GM19455 (cell line): ENCODE data around the gene WDR90.

Experiments used
- ATAC-seq: cut with Tn5 transposase; IDR thresholded peaks from one replicate; pipeline ENCODE4 v1.9.1; 2021; ENCODE audit not compliant: unreplicated experiment

The WDR90 gene

DNA sequence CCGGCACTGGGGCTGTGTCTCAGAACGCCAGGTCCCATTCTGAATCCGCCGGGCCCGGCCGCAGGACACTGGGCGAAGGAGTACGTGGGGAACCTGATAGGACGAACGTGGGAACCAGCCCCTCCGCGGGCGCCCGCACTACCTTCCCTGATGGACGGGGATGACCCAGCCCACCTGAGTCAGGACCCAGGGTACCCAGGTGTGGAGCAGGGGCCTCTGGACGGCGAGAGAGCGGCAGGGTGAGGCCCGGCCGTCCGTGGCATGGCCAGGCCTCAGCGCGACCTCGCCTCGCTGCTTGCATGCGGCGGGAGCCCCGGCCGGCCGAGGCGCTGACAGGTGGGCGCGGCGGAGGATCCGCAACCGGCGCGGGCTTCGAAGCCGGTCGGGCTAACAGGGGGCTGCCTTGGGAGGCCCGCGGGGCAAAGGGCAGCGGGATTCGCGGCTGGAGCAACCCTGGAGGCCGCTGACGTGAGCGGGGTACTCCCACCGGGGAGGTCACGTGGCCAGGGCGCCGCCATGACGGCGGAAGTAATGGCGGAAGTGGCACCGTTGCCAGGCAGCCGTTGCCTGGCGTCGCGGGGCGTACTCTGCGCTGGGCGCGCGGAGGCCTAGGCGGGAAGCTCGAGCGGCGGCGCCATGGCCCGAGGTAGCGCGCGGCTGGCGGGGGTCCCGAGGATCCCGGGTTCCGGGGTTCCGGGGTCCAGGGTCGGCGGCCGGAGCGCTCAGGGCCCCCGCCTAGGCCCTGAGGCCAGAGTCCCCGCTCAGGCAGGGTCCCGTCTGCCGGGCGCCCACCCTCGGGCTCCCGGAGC lies at the start of gene WDR90:
WDR90 (plus strand) TSS at position 585 of the 809 bp plus-strand sequence; CDS start at position 637, 52 bp downstream.
- ATAC-seq = peak; percentile 68

DNA sequence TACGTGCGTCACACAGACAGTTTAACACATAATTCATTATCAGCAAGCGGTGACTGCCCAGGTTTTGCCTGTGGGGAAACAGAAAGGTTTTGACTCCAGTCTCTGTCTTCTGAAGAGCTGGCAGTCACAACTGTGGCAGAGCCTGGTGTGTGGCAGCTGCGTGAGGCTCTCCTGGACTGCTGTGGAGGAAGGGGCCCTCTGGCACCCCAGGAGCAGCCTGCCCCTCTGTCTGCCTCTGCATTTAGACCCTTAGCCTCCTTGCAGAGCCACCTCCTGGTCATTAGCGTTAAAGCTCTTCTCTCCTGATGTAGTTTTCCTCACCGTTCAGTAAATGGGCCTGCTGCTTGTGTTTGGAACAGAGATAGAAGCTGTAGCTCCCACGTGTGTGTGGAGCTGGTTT lies 48.4 kb upstream of the WDR90 start:
- no peak for ATAC-seq

DNA sequence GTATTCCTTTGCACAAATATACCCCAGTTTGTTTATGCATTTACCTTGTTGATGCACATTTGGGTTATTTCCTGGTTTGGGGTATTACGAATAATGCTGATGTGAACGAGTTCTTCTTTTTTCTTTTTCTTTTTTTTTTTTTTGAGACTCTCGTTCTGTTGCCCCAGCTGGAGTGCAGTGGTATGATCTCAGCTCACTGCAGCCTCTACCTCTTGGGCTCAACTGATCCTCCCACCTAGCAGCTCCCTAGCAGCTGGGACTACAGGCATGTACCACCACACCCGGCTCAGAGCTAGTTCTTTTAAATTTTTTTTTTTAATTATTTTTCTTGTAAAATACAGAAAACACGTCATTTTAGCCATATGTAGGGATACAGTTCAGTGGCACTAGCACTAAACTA lies 45.2 kb upstream of the WDR90 start:
- no peak for ATAC-seq

DNA sequence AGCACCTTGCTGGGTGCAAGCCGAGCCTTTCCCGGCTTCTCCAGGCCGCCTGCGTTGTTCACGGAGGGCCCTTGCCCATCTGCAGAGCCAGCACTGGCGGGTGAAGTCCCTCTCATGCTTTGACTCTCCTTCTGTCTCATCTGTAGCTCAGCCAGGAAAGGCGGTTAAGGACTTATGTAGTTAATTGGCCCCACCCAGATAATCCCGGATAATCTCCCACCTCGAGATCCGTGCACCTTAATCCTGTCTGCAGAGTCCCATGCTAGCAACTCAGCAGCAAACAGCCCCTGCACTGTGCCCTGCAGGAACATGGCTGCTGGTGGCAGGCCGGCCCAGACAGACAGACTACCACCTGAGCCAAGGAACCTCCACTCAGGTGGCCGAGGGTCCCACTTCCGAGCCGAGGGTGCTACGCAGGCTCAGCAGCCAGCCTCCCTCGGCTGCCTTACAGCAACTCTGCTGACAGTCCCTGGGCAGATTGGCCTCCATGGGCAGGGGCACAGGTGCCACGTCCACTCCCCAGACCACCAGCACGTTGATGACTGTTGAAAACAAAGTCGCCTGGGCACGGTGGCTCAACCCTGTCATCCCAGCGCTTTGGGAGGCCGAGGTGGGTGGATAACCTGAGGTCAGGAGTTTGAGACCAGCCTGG lies 42.4 kb upstream of the WDR90 start:
- ATAC-seq = no peak

DNA sequence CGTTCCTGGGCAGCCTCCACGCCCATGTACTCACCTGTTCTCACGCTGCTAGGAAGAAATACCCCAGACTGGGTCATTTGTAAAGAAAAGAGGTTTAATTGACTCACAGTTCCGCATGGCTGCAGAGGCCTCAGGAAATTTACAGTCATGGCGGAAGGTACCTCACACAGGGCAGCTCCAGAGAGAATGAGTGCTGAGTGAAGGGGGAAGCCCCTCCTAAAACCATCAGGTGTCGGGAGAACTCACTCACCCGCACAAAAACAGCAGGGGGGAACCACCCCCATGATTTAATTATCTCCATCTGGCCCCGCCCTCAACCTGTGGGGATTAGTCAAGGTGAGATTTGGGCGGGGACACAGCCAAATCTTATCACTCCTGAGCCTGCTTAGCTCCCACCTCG lies 41.1 kb upstream of the WDR90 start:
- ATAC-seq = no peak

DNA sequence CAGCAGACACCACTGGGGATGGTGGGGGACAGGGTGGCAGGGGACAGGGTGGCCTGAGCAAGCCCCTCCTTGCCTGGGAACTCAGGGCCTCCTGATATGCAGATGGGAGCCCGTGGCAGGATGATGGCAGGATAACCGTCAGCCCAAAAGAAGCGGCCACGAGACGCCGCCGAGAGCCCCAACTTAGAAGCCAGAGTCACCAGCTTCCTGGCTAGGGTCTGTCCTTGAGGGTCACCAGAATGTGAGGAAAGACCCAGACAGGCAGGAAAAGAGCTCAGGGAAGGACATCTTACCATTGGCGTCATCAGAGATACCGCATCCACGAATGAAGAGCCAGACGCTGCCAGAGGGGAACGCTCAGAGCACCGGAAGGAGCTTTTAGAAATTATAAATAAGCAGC lies 39.8 kb upstream of the WDR90 start:
- no peak for ATAC-seq

DNA sequence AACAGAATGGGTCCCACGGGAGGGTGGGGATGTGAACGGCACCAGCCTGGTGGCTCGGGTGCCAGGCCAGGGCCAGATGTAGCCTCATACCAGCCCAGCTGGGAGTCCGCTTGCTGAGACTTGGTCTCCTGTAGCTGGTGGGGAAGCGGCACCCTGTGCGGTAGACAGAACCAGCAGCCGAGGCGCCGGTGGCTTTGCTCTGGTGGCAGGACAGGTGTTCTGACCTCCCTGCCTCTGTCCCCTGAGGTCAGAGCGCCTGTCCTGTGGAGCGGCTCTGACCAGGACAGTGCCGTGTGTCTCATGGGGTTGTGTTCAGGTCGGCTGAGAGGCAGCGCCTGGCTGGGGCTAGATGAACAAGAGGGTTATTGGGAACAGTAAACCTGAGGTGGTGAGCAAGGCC lies 39.2 kb upstream of the WDR90 start:
- no peak for ATAC-seq

DNA sequence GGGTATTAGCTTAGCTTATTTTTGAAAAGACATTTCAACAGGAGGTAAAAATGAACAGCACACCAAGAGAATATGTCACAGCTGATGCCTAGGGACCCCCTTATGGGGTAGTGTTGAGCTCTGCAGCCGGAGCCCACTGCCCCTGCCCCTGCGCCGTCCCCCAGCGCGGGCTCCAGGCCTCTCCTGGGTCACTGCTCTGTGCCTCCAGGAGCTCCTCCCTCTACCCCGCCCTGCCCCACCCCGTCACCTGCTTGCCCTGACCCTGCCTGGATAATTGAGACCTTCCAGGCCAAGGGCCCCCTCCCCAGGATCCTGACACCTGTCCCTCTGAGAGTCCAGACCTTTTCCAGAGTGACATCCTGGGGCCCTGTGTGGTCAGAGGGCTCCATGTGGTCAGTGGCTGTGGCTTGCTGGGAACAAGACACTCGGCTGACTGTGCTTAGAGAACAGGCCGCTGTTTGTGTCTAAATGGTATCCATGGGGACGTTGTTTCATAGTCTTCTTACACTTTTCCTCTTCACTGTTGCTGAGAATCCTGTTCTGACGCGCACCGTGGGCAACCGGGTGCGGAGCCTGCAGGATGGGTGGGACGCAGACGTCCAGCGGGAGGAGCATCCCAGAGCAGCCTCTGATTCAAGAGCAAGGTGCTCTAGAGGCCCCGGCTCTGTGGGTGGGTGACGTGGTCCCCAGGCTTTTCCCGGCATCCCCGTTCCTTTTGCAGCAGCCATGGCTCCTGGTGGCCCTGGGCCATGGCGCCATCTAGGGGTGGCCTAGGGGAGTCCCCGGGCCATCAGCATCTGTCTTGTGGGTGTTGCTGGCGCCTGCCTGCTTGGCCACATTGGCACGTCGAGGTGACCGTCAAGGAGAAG lies 38.4 kb upstream of the WDR90 start:
- ATAC-seq = no peak

DNA sequence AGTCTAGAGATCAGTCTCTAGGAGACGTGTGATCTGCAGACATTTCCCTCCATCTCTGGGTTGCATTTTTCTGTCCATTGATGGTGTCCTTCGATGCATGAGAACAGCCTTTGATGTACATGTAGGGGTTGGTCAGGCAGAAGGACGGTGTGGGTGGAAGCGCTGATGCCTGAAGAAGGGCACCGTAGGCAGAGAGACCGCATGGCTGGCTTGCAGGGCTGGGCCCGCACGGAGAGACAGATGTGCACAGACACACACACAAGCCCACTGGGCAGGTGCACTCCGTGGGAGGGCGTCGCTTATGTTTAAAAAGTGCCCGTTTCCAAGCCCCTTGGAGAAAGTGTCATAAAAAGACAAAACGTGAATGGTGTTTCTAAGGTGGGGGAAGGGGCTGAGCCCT lies 34.0 kb upstream of the WDR90 start:
- ATAC-seq = no peak

DNA sequence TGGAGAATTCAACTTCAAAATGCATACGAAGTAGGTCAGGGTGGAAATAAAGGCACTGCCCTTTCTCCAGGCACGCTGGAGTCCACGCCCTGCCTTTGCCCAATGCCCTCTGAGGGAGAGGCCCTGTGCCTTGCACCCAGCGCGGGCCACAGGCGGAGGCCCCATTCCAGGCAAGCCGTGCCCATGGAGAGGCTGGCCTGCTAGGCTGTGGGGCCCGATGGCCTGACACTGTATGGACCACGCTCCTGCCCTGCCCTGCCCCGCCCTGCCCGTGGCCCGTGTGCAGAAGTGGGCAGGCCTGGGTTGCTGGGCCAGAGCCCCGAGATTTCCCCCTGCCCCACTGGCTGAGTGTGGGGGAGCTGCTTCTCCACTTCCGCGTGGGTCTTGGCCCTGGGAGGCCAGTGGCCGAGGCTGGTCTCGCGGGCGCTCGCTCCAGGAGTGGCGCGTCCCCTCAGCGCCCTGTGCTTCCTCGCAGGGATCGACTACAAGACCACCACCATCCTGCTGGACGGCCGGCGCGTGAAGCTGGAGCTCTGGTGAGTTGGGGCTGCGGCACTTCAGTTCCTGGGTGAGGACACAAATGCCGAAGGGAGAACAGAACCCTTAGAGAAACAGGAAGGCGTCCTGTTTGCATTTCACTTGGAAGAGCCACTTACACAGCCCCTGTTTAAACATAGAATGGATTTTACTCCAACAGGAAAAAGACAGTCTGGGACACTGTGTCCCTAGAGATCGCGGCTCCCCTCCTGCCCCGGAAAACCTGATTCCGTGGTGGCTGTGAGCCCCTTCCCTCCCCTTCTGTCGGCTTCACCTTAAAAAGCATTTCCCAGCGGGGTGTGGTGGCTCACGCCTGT lies 32.2 kb upstream of the WDR90 start:
- ATAC-seq = no peak

DNA sequence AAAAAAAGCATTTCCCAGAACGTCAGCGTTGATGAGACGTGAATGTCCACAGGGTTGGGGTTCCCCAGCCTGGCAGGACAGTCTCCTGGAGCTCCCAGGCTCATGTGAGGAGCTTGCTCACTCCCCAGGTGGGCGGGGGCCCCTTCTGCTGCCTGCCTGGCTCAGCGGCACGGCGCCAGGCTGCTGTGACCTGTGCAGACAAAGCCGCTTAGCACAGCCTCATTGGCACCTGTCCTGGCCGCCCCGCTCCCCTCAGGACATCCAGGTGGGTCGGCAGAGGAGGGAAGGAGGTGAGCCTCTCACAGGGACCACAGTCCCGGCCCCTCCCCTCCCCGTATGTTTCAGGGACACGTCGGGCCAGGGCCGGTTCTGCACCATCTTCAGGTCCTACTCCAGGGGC lies 31.3 kb upstream of the WDR90 start:
- ATAC-seq = no peak

DNA sequence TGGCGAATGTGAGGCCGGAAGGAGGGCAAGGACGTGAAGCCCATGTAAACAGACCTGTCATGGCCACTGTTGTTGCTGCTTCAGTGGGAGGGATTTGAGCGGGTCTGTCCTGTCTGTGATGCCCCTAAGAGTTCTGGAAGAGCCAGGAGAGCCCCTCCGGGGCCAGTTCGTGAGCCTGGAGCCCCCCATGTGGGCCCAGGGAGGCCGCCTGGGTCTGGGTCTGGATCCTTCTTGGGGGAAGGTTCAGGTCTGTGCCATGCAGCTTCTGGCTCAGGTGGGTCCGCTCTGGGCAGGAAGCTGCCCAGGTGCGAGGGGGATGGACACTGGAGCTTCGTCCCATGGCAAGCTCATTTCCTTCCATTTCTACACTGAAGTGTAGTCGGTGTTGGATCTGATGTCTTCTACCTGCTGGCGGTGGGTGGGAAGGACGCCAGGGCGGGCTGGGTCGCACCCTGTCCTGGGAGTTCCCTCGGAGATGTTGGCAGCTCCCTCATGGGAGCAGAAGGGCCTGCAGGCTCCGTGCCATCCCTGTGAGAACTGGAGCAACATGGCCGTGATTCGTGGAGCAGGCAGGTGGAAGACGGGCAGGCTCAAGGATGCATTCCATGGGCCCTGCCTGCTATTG lies 29.6 kb upstream of the WDR90 start:
- no peak for ATAC-seq

DNA sequence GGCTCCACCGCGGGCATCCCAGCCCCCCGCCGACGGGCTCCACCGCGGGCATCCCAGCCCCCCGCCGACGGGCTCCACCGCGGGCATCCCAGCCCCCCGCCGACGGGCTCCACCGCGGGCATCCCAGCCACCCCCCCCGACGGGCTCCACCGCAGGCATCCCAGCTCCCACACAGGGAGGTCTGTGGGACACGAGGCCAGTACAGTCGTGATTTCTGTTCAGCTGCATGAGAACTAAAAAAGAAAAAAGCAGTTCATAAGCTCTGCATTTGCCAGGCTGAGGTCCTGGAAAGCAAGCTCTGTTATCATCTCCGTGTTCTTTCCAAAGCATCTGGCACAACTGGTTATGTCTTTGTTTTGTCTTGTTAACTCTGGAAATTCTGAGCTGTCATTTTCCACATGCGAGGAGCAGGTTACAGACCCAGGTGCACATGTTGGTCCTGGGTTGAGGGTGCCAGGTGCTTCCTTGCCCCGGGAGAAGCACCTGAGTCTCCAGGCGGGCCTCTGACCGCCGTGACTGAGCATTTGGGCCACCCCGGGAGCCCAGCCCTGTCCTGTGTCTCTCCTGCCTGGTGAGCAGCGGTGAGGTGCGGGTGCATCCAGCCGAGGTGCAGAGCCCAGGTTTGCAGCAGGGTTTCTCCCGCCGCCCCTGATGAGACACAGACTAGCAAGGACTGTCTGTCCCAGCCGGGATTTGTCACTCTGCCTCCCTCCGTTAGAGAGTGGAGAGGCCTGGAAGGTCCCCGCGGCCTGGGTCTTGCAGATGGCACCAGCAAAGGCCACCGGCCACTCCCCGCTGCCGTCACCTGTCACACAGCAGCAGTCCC lies 28.3 kb upstream of the WDR90 start:
- no peak for ATAC-seq

DNA sequence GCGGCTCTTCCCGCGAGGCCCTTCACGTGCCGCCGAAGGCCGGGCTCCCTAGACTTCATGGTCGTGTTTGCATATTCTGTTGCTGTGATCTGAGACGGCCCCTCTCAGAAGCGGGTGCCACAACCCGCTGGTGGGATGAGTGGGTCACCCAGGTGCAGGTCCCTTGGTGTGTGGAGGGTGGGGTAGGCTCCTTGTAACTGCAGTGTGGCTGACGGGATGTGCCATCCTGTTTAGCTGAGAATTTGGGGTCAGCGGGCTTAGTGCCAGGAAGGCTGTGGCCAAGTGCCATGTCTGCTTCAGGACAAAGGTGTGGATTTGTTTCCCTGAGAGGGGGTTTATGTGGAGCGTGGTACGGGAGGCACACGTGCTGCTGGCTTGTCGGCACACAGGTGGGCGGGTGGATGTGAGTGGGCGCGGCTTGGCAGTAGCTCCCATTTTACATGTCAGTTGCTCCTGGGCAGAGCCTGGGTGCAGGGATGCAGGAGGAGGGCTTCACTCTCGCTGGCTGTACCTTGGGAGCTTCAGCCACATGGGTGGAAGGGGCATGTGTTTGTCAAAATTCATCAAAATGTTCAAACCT lies 27.5 kb upstream of the WDR90 start:
- no peak for ATAC-seq

DNA sequence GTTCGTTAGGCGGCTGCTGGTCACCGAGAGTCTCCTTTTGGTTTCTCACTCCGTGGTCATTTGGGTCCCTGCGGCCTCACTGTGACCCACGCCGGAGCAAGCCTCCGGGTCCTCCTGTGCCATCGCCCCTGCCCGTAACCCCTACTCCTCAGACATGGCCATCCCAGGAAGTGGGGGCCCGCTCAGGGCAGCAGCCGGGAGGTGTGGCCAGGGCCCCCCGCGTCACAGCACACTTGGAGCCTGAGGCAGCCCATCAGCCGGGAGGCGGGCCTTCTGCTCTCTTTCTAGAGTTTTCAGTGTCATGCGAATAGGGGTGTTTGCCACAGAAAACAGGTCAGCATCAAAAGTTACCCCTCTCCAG lies 26.3 kb upstream of the WDR90 start:
- ATAC-seq = no peak

DNA sequence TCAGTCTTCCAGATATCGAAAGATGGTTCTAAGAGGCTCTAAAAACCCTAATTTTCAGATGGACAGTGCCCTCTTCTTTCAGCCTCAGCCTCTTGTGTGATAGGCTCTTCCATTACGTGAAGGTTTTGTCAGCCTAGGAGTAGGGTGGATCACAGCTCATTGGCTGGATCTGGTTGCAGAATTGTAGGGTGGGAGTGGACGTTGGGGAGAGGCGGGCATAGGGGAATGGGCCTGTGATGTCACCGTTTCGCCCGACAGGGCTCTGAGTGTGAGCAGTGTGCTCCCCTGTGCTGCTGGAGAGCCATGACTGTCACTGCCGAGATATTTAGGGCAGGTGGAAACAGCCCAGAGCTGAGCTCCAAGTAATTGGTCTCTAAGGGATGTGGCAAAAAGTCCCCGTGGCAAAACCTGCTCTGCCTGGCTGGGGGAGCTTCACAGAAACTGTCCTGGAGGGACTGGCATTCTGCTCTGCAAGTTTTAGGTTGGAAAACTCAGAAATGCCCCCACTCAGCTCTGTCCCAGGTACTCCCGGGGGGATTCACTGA lies 24.6 kb upstream of the WDR90 start:
- ATAC-seq = no peak

DNA sequence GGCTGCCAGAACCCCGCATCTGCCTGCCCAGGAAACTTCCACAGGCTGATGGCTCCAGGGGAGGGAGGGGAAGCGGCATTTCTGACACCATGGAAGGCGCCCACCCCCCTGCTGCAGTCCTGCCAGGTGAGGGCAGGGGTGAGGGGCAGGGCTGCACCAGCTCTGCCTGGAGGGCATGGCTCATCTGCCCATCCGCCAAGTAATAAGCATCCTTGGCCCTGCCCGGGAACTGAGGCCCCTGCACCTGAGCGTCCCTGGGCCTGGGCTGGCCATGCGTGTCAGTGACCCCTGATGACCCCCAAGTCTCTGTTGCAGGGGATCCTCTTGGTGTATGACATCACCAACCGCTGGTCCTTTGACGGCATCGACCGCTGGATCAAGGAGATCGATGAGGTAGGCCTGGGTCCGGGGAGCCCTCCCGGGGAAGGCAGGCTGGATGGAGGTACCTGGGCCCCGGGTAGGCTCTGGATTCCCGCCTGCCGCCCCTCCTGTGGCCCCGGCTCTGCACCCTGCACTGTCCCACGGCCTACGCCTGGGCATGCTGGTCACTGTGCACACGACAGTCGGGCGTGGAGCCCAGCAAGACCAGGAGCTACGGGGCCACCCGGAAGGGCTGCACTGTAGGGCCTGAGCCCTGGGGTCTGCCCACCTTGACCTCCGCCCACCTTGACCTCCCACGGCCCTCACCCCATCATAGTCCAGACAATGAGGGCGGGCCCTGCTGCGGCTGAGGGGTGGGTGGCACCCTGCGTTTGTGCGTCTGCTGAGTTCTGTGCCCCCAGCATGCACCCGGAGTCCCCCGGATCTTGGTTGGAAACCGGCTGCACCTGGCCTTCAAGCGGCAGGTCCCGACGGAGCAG lies 23.8 kb upstream of the WDR90 start:
- ATAC-seq = no peak
